ENCODE data around the gene PPIL6.
A peak's percentile ranks its signal among the peaks of the same experiment; 100 is the strongest.
"Not testable (repeated sequence)": the region's sequence is repeated elsewhere in the genome, so short reads cannot be mapped to it uniquely, and the experiment has no call there.

Gene PPIL6

DNA sequence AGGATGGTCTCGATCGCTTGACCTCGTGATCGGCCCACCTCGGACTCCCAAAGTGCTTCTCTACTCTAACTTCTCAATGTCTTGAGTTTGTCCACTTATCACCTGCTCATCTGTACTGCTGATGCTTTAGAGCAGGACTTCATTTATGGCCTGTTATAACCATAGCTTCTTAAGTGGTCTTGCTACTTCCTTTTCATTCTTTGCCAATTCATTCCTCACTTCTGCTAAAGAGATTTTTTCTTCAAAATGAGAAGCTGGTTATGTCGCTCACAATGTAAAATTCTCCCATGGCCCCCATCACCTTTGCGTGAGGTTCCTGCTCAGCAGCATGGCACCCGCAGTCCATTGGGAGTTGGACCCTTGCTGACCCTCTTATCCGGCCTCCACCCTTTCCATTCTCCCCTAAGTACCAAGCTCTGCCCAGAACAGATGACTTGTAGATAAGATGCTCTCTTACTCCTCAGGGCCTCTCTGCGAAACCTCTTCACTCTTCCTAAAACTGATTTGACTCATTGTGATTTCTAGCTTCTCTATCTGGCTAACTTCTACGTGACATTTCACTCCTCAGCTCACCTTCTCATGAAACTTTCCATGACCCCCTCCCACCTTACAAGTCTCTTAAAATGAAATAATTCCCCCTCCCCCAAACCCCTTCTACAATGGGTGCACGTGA is 44.2 kb downstream of the PPIL6 start:
- DNase-seq (ENCODE audit: low read depth, low spot score) = no peak

DNA sequence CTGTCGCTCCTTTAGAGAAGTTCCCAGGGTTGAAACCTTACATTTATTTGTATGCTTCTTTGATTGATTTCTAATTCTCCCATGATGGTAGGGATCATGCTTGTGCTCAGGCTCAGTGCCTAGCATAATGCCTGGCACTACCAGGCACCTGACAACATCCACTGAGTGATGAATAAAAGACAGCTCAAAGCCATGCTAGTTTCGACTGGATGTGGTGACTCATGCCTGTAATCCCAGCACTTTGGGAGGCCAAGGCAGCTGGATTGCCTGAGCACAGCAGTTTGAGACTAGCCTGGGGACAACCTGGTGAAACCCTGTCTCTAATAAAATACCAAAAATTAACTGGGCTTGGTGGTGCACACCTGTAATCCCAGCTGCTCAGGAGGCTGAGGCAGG is 46.5 kb downstream of the PPIL6 start:
- DNase-seq (ENCODE audit: low read depth, low spot score) = no peak

DNA sequence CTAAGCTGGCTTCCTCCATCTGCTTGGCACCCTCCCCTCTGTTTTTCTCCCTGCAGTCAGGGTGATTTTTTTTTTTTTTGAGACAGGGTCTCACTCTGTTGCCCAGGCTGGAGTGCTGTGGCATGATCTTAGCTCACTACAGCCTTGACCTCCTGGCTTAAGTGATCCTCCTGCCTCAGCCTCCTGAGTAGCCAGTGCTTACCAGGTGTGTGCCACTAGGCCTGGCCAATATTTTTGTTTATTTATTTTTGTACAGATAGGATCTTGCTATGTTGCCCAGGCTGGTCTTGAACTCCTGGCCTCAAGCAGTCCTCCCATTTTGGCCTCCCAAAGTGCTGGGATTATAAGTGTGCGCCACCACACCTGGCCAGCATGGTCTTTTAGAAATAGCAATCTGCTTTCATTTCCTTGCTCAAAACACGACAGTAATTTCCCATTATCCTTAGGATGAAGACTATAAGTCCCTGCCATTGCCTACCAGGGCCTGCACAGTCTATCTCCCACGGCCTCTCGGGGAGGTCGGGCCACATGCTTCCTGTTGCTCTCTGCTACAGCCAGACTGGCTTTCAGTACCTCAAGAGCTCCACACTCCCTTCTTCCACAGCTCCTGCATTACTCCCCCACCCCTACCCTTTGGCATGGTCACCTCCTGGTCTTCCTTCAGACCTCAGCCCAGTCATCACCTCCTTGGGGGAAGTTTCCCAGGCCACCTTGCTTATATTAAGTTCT is 47.1 kb downstream of the PPIL6 start:
- no peak for DNase-seq (ENCODE audit: low read depth, low spot score)

DNA sequence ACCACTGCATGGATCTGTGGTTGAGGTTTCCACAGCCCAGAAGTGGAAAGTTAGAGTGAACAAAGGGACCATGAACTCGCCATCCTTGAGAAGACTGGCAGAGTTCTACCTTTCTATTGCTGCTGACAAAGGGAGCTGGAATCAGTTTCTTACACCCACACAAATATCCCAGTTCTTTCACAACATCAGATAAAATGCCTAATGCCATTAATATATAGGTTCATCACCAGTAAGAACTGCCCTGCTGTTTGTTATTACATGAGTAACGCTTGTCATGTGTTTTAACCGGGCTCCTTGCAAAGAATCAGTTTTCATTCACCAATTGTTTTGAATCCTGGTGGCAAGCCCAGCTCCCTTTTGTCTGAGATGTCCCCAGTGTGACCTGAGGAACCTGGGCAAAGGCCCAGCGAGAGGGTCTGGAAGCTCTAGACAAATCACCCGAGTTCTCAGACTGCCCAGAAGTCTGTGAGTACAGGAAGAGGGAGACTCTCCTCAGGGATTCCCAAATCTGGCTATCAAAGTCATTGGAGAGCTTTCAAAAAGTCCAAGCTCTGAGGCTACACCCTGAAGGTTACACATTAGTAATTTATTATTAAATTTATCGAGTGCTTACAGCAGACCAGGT is 50.7 kb downstream of the PPIL6 start:
- no peak for DNase-seq (ENCODE audit: low read depth, low spot score)

DNA sequence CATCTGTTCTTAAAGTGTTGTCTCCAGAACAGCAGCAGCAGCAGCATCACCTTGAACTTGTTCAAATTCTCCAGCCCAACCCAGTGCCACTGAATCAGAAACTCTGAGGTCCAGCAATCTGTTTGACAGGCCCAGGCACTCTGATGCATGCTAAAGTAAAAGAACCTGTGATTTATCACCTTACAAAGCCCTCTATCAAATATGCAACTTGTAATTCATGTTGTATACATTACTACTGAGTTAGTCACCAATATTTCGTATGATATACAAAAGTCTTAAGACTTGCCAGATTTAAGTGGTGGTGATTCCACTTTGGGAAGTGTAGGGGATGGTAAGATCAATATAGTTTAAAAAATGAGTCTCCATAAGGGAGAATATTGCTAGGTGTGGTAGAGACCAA is 52.2 kb downstream of the PPIL6 start:
- no peak for DNase-seq (ENCODE audit: low read depth, low spot score)

DNA sequence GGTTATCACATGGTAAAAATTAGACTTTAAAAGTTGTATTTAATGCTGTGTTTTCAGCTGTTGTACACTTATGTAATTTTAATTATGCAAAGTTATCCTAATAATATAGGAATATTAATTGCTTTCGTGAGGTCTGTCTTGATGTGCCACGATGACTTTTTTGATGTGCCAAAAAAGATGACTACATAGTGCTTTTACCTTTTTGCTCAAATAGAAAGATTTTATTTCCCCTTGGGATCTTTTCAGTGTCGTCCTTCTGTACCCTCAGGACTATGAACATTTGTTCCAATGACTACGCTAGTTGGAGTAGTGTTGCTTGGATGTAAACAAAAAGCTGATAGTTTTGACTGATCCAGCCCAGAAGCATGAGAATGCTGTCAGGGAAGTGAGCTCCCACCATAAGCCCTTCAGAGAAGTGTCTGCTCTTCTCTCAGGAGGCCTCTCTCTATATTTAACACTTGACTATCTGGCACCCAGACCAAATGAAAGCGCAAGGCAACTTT is 56.9 kb downstream of the PPIL6 start:
- DNase-seq (ENCODE audit: low read depth, low spot score) = no peak

DNA sequence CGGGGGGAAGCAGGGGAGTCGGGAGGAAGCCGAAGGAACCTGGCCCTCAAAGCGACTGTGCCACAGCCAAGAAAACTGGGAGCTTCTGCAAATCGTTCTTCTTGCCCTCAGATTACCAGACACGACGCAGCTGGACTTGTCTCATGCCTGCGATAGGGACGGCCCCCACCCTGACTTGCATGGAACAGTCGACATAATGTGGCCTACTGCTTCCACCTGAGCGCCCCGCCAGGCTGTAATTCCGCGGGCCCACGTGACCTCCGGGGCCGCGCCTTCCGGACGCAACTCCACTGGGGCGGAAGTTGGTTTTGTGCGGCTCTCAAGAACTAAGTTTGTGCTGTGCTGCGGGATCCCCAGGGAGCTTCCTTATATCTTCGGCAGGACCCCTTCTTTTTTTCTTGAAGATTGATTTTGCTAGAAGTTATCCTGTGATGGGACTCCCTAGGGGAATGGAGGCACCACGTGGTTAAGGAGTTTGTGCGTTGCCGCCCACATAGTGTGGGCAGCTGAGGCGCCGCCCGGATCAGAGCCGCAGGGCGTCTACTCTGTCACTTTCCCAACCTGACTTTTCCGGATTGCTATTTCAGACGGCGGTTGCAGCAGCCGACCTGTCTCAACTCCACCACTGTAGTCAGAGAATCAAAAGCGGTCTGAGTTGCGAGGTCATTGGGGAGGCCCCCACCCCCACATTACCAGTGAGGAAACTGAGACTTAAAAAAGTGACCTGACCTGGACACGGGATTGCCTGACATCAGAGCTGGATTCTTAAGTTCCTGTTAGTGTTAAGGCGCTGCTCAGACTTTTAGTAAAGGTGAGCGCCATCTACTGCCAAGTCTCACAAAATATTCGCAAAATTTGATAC is 57.6 kb downstream of the PPIL6 start:
- DNase-seq (ENCODE audit: low read depth, low spot score) = peak; percentile 86

DNA sequence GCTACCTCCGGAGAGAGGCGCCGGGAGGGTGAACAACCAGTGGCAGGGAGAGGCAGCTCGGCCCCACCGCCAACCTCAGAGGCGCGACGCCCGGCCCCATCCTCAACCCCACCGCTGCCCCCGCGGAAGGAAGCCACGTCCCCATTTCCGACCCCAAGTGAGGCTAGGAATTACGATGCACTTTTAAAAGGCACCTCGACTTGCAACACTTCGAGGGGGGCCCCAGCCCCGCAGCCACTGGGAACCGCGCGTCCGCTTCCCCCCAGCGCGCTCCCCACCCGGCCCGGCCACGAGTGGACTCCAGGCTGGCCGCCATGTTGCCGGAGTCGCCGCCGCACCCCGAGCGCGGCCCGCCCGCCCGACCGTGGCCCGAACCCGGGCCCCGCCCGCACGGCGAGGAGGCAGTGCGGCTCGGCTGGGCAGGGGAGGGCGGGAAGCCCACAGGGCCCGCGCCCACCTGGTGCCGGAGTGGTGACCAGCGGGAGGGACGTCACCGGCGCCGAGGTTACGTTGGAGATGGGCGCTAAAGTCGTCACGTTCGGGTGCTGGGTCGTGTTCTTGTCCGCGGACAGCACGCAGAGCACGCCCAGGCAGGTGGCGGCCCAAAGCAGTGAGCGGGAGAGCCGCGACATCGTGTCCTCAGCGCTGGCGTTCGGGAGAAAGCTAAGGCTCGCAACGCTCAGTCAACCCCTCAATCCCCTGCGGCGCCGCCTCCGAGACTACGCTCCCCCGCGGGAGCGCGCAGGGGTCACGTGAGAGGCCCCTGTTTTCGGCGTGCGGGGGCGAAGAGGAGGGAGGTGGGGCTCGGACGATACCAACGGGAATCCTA is 58.5 kb downstream of the PPIL6 start, which contains the start of gene CD164:
CD164 (minus strand) TSS at position 721 of the 829 bp plus-strand sequence; CDS start at position 632, 89 bp downstream.
- peak; percentile 94 for DNase-seq (ENCODE audit: low read depth, low spot score)

DNA sequence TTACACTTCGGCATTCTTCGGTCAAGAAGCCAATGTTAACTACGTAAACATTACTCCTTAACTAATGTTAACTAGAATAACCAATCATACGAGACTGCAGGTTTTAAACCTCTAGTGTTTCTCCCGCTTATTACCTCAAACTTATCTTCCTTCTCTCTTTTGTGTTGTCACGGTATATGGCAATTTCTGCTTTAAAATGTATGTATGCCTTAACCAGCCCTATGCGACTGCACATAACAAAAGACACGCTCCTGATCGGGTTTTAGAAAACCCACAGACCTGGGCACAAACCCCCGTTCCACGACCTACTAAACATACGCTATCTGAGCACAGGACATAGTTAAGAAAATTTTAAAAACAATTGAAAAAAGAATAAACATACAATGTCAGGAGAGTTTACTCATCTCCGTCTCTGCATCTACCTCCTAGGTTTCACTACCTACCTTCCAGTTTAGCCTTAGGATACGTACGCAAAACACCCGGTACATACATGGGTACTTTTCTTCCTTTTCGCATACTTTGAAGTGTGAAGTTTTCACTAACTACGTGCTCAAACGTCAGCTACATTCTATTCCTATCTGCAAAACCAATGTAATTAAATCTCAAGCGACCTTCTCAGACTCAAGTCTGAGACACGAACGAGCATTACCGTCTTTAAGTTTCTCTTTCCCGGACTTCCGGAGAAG is 59.2 kb downstream of the PPIL6 start:
- no peak for DNase-seq (ENCODE audit: low read depth, low spot score)

DNA sequence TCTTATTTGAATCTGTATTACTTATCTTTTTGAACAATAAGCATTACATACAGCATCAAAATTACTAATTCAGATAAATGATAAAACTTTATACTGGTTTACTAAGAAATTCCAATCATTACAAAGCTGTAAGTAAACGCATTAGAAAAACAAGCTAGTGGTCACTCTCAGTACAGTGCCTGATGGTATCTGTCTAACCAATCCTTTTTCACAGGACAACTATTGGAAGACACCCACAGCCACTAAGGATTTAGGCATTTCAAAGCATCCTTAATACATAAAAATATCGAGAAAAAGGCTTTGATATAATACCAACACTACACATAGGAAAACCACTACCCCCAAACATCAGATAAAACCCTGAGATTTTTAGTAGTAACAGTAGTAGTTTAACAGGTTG is 60.7 kb downstream of the PPIL6 start:
- no peak for DNase-seq (ENCODE audit: low read depth, low spot score)

DNA sequence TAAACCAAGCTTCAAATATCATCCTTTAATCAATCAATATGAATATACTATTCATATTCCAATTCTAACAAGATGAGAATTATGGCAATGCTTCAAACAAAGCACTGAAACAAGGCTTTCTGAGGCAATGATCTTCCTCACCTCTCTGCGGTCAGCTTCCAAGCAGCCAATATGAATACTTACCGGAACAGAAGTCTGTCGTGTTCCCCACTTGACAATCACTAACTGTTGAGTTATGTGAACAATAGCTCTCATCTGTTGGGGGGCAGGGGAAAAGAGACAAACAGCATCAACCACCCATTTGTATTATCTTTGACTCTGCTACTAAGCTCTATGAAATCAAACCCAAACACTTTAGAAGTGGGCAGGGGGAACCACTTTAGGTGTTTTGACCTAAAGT is 62.7 kb downstream of the PPIL6 start:
- DNase-seq (ENCODE audit: low read depth, low spot score) = no peak

DNA sequence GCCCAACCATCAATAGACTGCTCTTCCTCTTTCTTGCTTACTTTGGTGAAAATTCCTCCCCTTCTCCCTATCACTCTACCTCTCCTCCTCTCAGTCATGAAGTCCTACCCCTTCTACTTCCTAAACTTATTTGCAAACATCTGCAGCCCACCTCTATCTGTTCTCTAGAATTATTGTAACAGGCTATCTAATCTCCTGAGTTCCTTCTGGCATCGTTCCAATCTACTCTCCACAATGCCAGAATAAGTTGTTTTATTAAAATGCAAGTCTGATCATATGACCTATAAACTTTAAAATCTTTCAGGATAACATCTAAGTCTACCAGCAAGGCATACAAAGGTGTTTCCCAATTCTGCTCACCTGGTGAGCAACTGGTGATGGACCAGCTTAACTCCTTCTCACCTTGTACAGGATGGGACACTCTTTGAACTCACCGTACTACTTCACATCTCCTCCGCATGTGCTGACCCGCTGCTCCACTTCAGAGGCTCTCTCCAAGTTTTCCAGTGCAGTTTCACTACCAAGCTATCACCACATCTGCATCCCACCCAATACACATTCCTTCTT is 66.0 kb downstream of the PPIL6 start:
- DNase-seq (ENCODE audit: low read depth, low spot score) = no peak

DNA sequence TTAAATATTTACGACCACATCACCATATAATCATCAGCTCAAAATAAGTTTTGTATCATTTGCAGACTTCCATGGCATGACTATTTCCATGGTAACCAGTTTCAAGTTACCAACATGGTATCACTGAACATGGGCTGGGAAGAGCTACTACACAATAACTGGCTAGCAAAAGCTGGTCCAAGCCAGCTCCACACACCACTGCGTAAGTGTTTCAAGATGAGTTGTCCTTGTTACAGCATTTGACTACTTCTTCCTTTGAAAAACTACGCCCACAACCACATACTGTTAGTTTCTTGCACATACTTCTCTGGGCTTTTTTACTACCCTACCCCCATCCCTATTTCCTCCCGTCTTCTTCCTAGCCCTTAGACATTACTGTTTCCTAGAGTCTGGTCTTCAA is 66.7 kb downstream of the PPIL6 start:
- peak; percentile 4 for DNase-seq (ENCODE audit: low read depth, low spot score)

DNA sequence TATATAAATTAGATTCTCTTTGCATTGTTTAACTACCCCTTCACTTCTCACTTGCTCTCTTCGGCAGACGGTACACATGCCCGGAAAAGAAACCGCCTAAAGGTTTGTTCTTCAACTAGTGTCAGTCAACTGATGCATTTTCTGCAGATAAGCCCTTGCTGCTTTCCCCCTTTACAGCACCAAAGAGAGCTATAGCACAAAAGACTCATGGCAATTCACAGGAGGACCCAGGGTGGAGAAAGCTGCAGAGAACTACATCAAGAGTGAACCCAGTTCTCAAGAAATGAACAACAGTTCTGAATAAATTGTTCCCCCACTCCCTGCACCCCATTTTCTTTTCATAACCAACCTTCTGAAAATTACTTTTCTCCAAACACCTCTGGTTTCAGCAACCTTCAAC is 67.1 kb downstream of the PPIL6 start:
- DNase-seq (ENCODE audit: low read depth, low spot score) = no peak

DNA sequence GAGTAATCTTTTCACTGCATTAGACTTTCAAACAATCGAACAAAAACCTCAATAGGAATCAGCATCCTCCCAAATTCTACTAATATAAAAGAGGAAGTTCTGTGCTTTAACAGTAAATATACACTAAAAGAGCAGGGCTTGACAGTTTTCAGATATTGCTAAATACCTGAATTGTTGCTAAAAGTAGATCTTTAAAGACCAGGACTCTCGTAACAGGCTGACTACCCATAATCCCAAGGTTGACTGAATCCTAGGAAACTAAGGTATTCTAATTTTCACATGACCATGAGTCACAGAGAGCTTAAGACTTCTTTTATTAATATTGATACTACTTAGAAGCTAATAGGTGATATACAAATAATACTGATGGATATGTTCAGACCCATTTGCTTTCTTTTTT is 68.3 kb downstream of the PPIL6 start:
- DNase-seq (ENCODE audit: low read depth, low spot score) = no peak

DNA sequence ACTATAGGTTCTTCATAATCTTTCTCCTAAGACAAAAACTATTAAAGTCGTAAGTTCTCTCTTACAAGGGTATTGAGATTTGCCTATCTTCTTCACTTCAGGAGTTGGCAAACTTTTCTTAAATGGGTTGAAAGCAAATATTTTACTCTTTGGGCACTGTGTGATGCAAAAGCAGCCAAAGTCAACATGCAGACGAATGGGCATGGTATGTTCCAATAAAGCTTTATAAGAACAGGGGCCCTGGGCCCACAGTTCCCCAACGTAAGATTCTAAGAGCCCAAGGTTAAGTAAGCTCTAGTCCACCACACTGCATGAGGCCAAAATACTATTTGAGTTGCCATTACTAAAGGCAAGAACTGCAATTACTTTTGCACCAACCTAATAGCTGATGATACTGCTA is 69.6 kb downstream of the PPIL6 start:
- no peak for DNase-seq (ENCODE audit: low read depth, low spot score)

DNA sequence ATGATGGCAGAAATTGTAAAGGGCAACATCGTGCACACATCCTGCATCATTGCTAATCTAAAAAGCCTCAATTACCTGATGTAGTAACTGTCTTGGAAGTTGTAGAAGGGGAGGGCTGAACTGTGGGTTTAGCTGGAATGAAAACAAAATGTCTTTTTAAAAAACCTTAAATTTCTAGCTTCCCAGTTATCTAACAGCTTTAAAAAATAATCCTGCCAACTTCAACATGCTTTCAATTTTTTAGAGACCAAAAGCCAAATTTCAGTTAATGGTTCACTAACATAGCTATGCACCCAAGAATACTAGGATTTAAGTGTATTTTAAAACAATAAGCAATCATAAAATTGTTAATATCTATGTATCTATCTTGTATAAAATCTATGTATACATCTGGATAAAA is 70.1 kb downstream of the PPIL6 start:
- DNase-seq (ENCODE audit: low read depth, low spot score) = no peak

DNA sequence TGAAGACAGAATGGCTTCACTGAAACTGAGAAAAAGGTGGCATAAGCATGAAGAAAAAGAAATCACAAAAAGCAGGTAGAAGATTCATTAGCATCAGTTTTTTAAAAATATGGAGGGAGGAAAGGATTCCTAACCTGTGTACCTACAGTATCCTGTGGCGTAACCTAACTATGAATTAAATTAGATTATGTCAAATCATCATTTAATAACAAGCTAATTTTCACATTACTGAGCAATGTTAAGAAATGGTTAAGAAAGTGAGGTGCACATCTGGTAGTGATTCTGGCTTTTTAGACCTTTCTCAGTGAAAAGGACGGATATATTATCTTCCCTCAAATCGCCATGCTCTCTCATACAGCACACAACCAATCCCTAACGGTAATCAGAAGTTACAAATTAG is 70.7 kb downstream of the PPIL6 start:
- no peak for DNase-seq (ENCODE audit: low read depth, low spot score)

DNA sequence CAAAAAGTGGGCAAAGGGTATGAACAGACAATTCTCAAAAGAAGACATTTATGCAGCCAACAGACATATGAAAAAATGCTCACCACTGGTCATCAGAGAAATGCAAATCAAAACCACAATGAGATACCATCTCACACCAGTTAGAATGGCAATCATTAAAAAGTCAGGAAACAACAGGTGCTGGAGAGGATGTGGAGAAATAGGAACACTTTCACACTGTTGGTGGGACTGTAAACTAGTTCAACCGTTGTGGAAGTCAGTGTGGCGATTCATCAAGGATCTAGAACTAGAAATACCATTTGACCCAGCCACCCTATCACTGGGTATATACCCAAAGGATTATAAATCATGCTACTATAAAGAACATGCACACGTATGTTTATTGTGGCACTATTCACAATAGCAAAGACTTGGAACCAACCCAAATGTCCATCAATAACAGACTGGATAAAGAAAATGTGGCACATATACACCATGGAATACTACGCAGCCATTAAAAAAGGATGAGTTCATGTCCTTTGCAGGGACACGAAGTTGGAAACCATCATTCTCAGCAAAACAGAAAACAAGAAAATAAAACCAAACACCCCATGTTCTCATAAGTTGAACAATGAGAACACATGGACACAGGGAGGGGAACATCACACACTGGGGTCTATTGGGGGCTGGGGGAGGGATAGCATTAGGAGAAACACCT is 75.9 kb downstream of the PPIL6 start:
- not testable (repeated sequence) for DNase-seq (ENCODE audit: low read depth, low spot score)
